ENCODE data around the gene ABCA5.
"Not testable (repeated sequence)": the region's sequence is repeated elsewhere in the genome, so short reads cannot be mapped to it uniquely, and the experiment has no call there.

The ABCA5 gene

DNA sequence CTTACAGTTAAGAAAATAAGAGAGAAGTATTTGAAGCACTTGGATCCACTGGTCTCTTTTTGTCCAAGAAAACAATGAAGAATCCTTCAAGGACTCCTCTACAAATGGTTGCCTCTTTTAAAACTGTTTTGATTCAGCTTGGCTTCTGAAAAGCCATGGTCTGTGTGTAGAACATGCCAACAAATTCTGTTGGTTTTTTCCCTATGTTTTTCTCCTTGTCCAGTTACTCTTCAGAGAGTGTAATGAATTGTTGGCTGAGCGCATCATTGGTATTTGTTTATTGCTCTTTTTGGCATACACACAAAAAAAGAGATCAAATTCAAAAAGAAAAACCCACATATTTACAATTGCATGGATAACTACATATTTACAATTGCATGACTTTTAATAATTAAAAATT lies 98.4 kb downstream of the ABCA5 start, which contains the start of gene ABCA10:
ABCA10 (minus strand) TSS at position 249 of the 400 bp plus-strand sequence. CDS start 3,466 bp downstream, outside the sequence.
- H3K4me3 Mint-ChIP-seq: no peak within 1 kb of the TSS

DNA sequence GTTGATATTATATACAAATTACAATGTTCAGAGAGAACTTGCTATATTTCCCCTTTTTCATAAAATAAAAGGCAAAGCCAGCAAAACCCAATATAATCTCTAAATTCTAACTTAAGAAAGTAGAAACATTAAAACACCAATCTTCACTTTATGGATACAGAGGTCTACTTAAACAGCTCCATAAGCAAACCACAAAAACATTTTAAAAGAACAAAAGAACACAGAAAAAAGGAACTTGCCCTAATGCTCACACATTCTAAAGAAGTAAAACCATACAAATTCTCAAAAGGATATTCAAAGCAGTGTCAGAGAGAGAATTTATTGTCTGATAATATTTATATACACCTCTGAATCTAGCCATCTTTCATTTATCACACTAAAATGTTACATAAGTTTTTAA lies 98.9 kb downstream of the ABCA5 start:
- peaks cover under 1% of the 10 kb centered on the region for H3K36me3 Mint-ChIP-seq (ENCODE audit: low read depth)
- DNase-seq (ENCODE audit: low spot score): no peak
- no peak overlapping the region for H3K4me3 Mint-ChIP-seq
- H3K27me3 Mint-ChIP-seq (ENCODE audit: low read depth): peaks cover 17% of the 10 kb centered on the region
- H3K9me3 Mint-ChIP-seq: peaks cover 6% of the 10 kb centered on the region
- H3K27ac Mint-ChIP-seq: no peak overlapping the region
- H3K4me1 Mint-ChIP-seq (ENCODE audit: low read depth): peaks cover 6% of the 10 kb centered on the region

More for the DNA sequence above, 98.4 kb downstream of the ABCA5 start, which contains the start of gene ABCA10:
- Mint-ChIP-seq H3K9me3 (peaks cover 9% of the 10 kb centered on the region), H3K27me3 (ENCODE audit: low read depth) (peaks cover 17% of the 10 kb centered on the region), H3K36me3 (ENCODE audit: low read depth) (peaks cover 1% of the 10 kb centered on the region), H3K4me1 (ENCODE audit: low read depth) (peaks cover 6% of the 10 kb centered on the region), H3K27ac (no peak within 1 kb of the TSS)
- no peak for DNase-seq (ENCODE audit: low spot score)

DNA sequence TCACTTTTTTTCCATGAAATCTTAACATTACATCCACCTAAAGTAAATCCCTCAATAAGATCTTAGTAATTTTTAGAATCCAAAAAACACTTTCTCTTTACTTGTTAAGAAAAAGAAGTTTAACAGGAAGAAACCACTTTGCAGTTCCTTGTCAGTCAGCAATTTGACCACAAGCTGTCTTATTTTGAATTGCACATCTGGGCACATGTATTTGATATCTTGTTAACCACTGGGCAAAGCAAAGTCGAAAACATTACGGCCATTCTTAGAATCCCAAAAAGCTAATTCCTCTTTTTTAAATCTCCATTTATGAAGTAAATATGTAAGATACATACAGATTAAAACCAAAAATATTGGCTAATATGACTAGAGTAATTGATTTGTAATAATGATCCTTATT lies 99.4 kb downstream of the ABCA5 start:
- Mint-ChIP-seq H3K9me3 (peaks cover 1% of the 10 kb centered on the region), H3K27me3 (ENCODE audit: low read depth) (peaks cover 17% of the 10 kb centered on the region), H3K36me3 (ENCODE audit: low read depth) (no peaks in the 10 kb centered on the region), H3K4me1 (ENCODE audit: low read depth) (peaks cover 8% of the 10 kb centered on the region), H3K4me3 (no peak overlapping the region), H3K27ac (no peak overlapping the region)
- no peak for DNase-seq (ENCODE audit: low spot score)

DNA sequence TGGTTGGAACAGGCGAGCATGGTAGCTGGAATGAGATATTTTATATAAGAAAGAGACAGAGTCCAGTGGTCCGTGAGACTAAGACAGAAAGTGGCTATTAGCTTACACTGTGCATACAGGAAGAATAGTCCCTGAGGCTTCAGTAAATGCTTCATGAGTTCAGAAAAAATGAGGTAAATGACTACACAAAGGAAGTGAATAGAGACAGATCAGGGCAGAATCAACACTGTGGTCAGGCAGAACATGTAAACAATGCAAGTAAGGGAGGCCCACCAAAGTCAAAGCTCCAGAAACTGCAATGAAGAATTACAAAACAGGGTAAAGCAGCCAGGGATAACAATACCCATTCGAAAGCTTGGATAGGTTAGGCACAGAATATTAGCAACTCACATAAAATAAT lies 103.1 kb downstream of the ABCA5 start:
- Mint-ChIP-seq H3K9me3 (no peaks in the 10 kb centered on the region), H3K4me1 (ENCODE audit: low read depth) (peaks cover 8% of the 10 kb centered on the region), H3K4me3 (no peak overlapping the region), H3K27ac (no peak overlapping the region), H3K27me3 (ENCODE audit: low read depth) (peaks cover 9% of the 10 kb centered on the region), H3K36me3 (ENCODE audit: low read depth) (no peaks in the 10 kb centered on the region)
- DNase-seq (ENCODE audit: low spot score): no peak

DNA sequence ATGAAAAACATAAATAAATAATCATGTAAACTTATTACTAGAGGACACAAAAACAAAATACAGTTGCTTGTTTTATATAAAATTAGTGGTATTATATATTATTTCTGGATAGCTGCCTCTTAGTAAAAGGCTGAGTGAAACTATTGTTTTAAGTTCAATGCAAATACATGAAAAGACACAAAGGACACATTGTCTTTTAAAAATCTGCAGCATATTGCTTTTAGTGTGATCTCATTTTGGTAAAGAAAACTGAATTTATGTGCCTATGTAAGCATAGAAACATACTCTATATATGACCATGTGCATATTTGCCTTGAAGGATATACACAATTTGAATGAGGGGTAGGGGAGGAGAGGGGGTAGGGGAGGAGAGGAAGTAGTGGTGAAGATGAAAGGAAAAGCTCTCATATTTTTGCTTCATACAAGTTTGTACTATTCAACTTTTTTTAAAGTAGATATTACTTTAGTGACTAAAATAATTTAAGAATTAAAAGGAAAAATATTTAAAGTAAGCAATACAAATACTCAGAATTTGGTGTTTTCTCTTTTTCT lies 104.2 kb downstream of the ABCA5 start:
- Mint-ChIP-seq H3K4me3 (no peak overlapping the region), H3K9me3 (no peaks in the 10 kb centered on the region), H3K27me3 (ENCODE audit: low read depth) (peaks cover 4% of the 10 kb centered on the region), H3K4me1 (ENCODE audit: low read depth) (peaks cover 8% of the 10 kb centered on the region), H3K27ac (no peak overlapping the region), H3K36me3 (ENCODE audit: low read depth) (no peaks in the 10 kb centered on the region)
- DNase-seq (ENCODE audit: low spot score): no peak

DNA sequence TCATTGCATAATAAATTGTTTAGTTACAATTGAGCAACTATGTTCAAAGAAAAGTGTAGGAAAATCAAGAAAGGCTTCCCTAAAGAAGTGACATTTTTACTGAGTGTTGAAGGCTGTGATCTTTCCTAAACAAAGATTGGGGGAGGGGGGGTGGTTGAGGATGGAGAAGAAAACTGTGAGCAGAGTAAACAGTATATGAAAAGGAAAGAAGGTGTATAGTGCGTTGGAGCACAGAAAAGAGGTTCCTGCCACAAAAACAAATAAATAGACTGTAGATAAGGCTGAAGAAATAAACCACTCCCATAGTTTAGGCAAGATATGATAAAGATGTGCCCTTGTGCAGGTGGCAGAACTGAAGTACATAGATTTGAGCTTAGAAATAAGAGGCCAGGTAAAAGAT lies 106.8 kb downstream of the ABCA5 start:
- no peak overlapping the region for H3K4me3 Mint-ChIP-seq
- no peak overlapping the region for H3K27ac Mint-ChIP-seq

DNA sequence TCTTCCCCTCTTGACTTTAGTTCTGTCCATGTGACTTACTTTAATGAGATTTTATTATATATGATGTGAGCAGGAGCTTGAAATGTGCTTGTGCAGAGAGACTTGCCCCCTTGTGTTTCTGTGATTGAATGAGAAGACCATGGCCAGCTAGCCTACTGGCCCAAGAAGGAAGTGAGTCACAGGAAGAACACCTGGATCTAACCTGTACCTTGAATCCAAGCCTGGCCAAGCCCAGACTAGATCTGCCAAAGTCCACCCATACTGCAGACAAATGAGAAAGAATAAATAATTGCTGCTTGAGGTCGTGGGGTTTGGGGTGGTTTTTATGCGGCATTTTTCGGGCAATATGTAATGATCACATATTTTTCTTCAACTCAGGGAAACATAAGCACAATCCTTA lies 107.9 kb downstream of the ABCA5 start:
- Mint-ChIP-seq H3K4me1 (ENCODE audit: low read depth) (peaks cover 4% of the 10 kb centered on the region), H3K27ac (no peak overlapping the region), H3K4me3 (no peak overlapping the region), H3K9me3 (no peaks in the 10 kb centered on the region), H3K27me3 (ENCODE audit: low read depth) (no peaks in the 10 kb centered on the region), H3K36me3 (ENCODE audit: low read depth) (no peaks in the 10 kb centered on the region)
- no peak for DNase-seq (ENCODE audit: low spot score)

More for the DNA sequence above, 106.8 kb downstream of the ABCA5 start:
- Mint-ChIP-seq H3K4me1 (ENCODE audit: low read depth) (peaks cover 4% of the 10 kb centered on the region), H3K27me3 (ENCODE audit: low read depth) (no peaks in the 10 kb centered on the region), H3K9me3 (no peaks in the 10 kb centered on the region), H3K36me3 (ENCODE audit: low read depth) (no peaks in the 10 kb centered on the region)
- DNase-seq (ENCODE audit: low spot score): no peak

DNA sequence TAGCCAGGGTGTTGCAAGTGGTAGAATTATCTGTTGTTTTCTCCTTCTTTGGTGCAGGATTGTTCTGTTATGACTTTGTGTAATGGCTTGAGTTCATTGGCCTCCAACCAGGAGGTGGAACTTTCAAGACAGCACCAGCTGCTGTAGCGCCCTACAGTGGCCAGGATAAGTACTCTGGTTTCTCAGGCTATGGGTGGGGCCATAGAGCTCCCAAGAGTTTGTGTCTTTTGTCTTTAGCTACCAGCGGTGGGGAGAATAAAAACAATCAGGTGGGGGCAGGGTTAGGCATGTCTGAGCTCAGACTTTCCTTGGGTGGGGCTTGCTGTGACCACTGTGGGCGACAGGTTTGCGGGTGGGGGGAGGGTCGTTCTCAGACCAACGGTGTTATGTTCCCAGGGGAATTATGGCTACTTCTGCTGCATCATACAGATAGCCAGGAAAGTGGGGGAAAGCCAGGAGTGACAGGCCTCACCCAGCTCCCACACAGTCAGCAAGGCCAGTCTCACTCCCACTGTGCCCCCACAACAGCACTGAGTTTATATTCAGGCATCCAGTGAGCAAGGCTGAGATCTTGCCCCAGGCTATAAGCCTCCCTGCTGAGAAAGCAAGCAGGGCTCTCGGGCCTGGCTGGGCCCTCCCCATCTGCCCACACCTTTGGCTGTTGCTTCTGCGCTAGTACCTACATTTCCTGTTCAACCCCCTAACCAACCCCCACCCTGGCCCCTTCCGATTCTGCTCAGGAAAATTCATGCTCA lies 113.7 kb downstream of the ABCA5 start:
- Mint-ChIP-seq H3K4me1 (ENCODE audit: low read depth) (no peaks in the 10 kb centered on the region), H3K9me3 (no peaks in the 10 kb centered on the region), H3K36me3 (ENCODE audit: low read depth) (no peaks in the 10 kb centered on the region), H3K27ac (no peak overlapping the region), H3K27me3 (ENCODE audit: low read depth) (no peaks in the 10 kb centered on the region), H3K4me3 (no peak overlapping the region)
- DNase-seq (ENCODE audit: low spot score): no peak

DNA sequence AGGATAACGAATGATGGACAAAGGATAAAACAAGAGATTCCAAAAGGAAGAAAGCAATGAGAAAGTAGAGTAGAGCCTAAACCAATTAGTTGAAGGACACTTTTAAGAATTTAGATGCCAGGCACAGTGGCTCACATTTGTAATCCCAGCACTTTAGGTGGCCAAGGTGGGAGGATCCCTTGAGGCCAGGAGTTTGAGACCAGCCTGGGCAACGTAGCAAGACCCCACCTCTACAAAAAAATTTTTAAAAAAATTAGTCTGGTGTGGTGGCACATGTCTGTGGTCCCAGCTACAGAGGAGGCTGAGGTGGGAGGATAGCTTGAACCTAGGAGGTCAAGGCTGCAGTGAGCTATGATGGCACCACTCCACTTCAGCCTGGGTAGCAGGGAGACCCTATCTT lies 118.3 kb downstream of the ABCA5 start:
- Mint-ChIP-seq H3K27me3 (ENCODE audit: low read depth) (no peaks in the 10 kb centered on the region), H3K4me3 (no peak overlapping the region), H3K27ac (no peak overlapping the region), H3K4me1 (ENCODE audit: low read depth) (no peaks in the 10 kb centered on the region), H3K9me3 (no peaks in the 10 kb centered on the region), H3K36me3 (ENCODE audit: low read depth) (no peaks in the 10 kb centered on the region)
- DNase-seq (ENCODE audit: low spot score): no peak

DNA sequence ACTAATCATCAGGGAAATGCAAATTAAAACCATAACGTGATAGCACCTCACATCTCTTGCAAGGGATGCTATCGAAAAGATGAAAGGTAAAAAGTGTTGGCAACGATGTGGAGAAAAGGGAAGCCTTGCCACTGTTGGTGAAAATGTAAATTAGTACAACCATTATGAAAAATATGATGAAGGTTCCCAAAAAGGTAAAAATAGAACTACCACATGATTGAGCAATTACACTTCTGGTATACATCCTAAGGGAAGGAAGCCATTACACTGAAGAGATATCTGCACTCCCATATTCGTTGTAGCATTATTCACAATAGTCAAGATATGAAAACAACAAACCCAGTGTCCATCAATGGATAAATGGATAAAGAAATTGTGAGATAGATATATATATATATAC lies 119.8 kb downstream of the ABCA5 start:
- H3K27ac Mint-ChIP-seq: no peak overlapping the region
- no peaks in the 10 kb centered on the region for H3K9me3 Mint-ChIP-seq
- no peak for DNase-seq (ENCODE audit: low spot score)
- H3K36me3 Mint-ChIP-seq (ENCODE audit: low read depth): no peaks in the 10 kb centered on the region
- no peak overlapping the region for H3K4me3 Mint-ChIP-seq
- no peaks in the 10 kb centered on the region for H3K27me3 Mint-ChIP-seq (ENCODE audit: low read depth)
- H3K4me1 Mint-ChIP-seq (ENCODE audit: low read depth): no peaks in the 10 kb centered on the region

DNA sequence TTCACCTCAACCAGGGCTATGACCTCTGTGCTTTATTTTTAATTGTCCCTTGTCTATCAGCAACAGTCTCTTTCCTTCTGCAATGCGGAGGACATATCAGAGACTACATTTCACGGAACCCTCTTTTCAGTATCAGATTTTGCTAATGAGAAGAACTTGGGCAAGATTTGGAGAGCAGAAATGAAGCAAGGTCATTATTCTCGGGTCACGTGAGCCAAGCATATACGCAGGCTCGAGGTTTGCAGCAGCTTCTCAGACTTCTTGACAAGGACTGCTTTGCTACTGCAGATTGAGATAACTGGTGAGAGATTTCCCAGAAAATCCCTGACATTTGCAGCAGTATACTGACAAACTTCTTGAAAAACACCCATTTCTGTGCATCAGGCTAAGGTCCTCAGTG lies 128.7 kb downstream of the ABCA5 start:
- no peak overlapping the region for H3K4me3 Mint-ChIP-seq
- H3K9me3 Mint-ChIP-seq: no peaks in the 10 kb centered on the region
- H3K4me1 Mint-ChIP-seq (ENCODE audit: low read depth): no peaks in the 10 kb centered on the region
- no peaks in the 10 kb centered on the region for H3K27me3 Mint-ChIP-seq (ENCODE audit: low read depth)
- H3K36me3 Mint-ChIP-seq (ENCODE audit: low read depth): no peaks in the 10 kb centered on the region
- DNase-seq (ENCODE audit: low spot score): no peak
- no peak overlapping the region for H3K27ac Mint-ChIP-seq

DNA sequence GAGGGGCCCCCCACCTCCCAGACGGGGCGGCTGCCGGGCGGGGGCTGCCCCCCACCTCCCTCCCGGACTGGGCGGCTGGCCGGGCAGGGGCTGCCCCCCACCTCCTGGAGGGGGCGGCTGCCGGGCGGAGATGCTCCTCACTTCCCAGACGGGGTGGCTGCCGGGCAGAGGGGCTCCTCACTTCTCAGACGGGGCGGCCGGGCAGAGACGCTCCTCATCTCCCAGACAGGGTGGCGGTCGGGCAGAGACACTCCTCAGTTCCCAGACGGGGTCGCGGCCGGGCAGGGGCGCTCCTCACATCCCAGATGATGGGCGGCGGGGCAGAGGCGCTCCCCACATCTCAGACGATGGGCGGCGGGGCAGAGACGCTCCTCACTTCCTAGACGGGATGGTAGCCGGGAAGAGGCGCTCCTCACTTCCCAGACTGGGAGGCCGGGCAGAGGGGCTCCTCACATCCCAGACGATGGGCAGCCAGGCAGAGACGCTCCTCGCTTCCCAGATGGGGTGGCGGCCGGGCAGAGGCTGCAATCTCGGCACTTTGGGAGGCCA lies 130.8 kb downstream of the ABCA5 start:
- not testable (repeated sequence) for H3K27ac Mint-ChIP-seq; H3K27me3 Mint-ChIP-seq (ENCODE audit: low read depth); H3K4me3 Mint-ChIP-seq; H3K9me3 Mint-ChIP-seq; H3K36me3 Mint-ChIP-seq (ENCODE audit: low read depth); H3K4me1 Mint-ChIP-seq (ENCODE audit: low read depth); DNase-seq (ENCODE audit: low spot score)

All from T-helper 2 cell treated with Interferon-gamma antibody and Interleukin-4, amounts not matched to agents 5 μg/mL and 100 μg/mL, for 36 hours (primary cell).